WI38 (cell line): Measurements from ENCODE around the gene RCC1.

Experiments used
- H3K4me3 ChIP-seq: 2 replicates; pipeline ENCODE4 v1.5.1; 2011; ENCODE audit warnings: low read depth, mild to moderate bottlenecking, control low read depth, low read length
- CTCF ChIP-seq: IDR thresholded peaks from 2 replicates; pipeline ENCODE4 v1.5.1; 2012; ENCODE audit warnings: low read depth, mild to moderate bottlenecking, control low read depth, low read length

RCC1 gene

GRCh38 chr1:28506907-28507246 lies 1.0 kb downstream of the RCC1 start:
- no peak for TF ChIP-seq CTCF
- H3K4me3 ChIP-seq = peak overlapping the region; percentile 70

- H3K4me3 ChIP-seq = peak overlapping the region; percentile 70
- TF ChIP-seq CTCF = no peak
Measured at GRCh38 chr1:28507247-28507645, 1.4 kb downstream of the RCC1 start.

DNA sequence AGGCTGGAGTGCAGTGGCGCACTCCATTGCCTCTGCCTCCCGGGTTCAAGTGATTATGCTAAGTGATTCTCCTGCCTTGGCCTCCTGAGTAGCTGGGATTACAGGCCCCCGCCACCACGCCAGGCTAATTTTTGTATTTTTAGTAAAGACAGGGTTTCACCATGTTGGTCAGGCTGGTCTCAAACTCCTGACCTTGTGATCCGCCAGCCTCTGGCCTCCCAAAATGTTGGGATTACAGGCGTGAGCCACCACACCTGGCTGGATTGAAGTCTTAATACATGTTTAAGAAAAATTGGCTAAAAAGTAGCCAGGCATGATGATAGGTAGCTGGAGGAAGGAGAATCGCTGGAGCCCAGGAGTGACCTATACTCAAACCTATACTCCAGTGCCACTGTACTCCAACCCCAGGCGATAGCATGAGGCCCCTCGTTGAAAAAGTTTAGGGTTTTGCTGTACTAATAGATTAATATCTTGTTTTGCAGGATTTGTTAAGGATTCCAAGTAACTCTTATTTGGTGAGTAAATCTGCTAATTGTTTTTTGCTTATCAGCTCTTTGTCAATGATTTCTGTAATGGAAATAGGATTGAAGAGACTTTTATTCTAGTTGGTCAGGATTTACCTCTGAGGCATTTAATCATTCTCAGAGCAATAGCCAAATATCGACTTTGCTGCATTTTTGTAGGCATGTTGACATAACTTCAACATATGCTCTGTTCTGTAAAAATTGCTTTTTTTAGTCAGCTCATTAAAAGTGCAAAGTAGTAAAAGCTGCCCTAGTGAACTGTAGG lies 2.0 kb downstream of the RCC1 start:
- TF ChIP-seq CTCF = no peak
- peak overlapping the region; percentile 70 for H3K4me3 ChIP-seq

GRCh38 chr1:28508435-28508754 lies 2.6 kb downstream of the RCC1 start:
- H3K4me3 ChIP-seq = peak overlapping the region; percentile 70
- no peak for TF ChIP-seq CTCF

- peak overlapping the region; percentile 70 for H3K4me3 ChIP-seq
- no peak for TF ChIP-seq CTCF
Measured at GRCh38 chr1:28509705-28510272, 3.9 kb downstream of the RCC1 start.

DNA sequence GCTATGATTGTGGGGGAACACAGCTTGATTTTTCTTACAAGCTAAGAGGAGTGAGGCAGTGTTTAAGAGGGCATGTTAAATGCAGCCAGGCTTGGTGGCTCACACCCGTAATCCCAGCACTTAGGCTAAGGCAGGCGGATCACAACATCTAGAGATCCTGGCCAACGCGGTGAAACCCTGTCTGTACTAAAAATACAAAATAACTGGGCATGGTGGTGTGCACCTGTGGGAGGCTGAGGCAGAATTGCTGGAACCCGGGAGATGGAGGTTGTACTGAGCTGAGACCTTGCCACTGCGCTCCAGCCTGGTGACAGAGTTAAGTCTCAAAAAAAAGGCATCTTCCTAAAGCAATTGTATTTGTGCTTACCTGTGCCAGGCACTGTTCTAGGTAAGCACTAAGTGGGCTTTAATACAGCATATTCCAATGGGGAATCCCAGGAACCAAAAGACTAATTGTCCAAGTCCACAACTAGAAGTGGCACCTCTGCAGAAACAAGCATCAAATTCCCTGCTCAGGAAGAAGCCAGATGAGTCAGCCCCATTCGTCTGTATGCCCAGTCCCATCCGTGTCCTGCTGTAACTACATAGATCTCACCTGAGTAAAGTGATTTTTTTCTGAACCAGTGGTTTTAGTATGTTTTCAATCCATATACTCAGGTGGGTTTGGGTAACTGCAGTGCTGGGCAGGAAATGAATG lies 4.6 kb downstream of the RCC1 start:
- TF ChIP-seq CTCF = no peak
- H3K4me3 ChIP-seq = peak overlapping the region; percentile 70; the same call in 1 of the 2 replicates

GRCh38 chr1:28510970-28511440 lies 5.2 kb downstream of the RCC1 start:
- TF ChIP-seq CTCF = no peak
- no peak overlapping the region for H3K4me3 ChIP-seq
